Measurements from ENCODE around the gene GPR183. TPM values are rescaled to one million over a fixed set of nuclear protein-coding genes. Genes with fewer than 3 reads are reported as not detected.

GPR183 gene
- total and polyA plus RNA-seq, 2 of the 8 experiments (the other 6 are each of a cell fraction or from before 2014, with no cell fraction given), result not detected

GRCh38 chr13:99344610-99345208, 37.5 kb upstream of the GPR183 start:
- Histone ChIP-seq H2AFZ (ENCODE audit: low read length) (no peak overlapping the region), H4K8ac (ENCODE audit: extremely low read depth, insufficient read depth, low read length) (no peak overlapping the region; the same call in 1 of the 2 replicates), H2BK120ac (replicated peaks; ENCODE audit: low read depth, low read length) (no peak overlapping the region), H3K23me2 (ENCODE audit: low read depth, low read length) (no peaks in the 10 kb centered on the region), H3K56ac (replicated peaks; ENCODE audit: insufficient read length, low read depth, low read length) (no peak overlapping the region), H3K79me2 (ENCODE audit: control insufficient read depth in 1 of 2, insufficient read depth in 2 of 2, low read length in 2 of 2) (no peaks in the 10 kb centered on the region), H2BK5ac (ENCODE audit: low read depth, low read length) (no peak overlapping the region), H3K4me3 (ENCODE audit: extremely low read depth in 1 of 4, insufficient read depth in 2 of 4, low read depth in 3 of 4, low read length in 4 of 4) (no peak overlapping the region), H2BK12ac (ENCODE audit: low read depth, low read length) (no peak overlapping the region), H3K14ac (ENCODE audit: insufficient read length) (no peak overlapping the region), H3K4me1 (replicated peaks in 1 of 4; ENCODE audit: control insufficient read depth in 3 of 4, insufficient read depth in 4 of 4, low read length in 3 of 4) (no peaks in the 10 kb centered on the region), H2AK5ac (ENCODE audit: low read depth, low read length) (no peak overlapping the region), H3K9ac (replicated peaks in 1 of 4; ENCODE audit: extremely low read depth in 1 of 4, low read depth in 3 of 4, low read length in 3 of 4) (no peak overlapping the region), H3K23ac (ENCODE audit: insufficient read length) (no peak overlapping the region), H4K20me1 (replicated peaks in 1 of 2; ENCODE audit: control insufficient read depth in 1 of 2, insufficient read depth in 2 of 2, low read length in 2 of 2) (peaks cover 0 to 6% of the 10 kb centered on the region in 2 experiments), H3K4me2 (ENCODE audit: insufficient read depth in 1 of 2, low read depth in 2 of 2, low read length in 2 of 2) (no peak overlapping the region), H3K36me3 (ENCODE audit: control insufficient read depth in 2 of 4, insufficient read depth in 4 of 4, low read length in 3 of 4) (peaks cover 4 to 24% (median 13%) of the 10 kb centered on the region in 4 experiments; a peak in 7 of 8 replicates), H4K5ac (ENCODE audit: insufficient read length, low read depth, low read length) (no peak overlapping the region), H3K27ac (ENCODE audit: low read depth, low read length) (no peak overlapping the region), H3K27me3 (replicated peaks in 1 of 4; ENCODE audit: control insufficient read depth in 3 of 4, extremely low read depth in 1 of 4, insufficient read depth in 3 of 4, low read length in 3 of 4) (no peaks in the 10 kb centered on the region), H2BK20ac (ENCODE audit: low read length) (no peak overlapping the region), H3K9me3 (ENCODE audit: insufficient read depth in 2 of 2, low read depth in 1 of 2, low read length in 1 of 2) (no peaks in the 10 kb centered on the region), H3K79me1 (ENCODE audit: low read depth, low read length) (no peaks in the 10 kb centered on the region; the same call in 1 of the 2 replicates), H2BK15ac (ENCODE audit: low read length) (no peak overlapping the region), H4K91ac (replicated peaks; ENCODE audit: insufficient read length, low read length) (no peak overlapping the region), H3K4ac (replicated peaks; ENCODE audit: insufficient read length, low read depth, low read length) (no peak overlapping the region), H3K18ac (ENCODE audit: extremely low read depth, low read length) (no peak overlapping the region)
- no peak for FAIRE-seq
- ChIA-PET POLR2A (ENCODE audit: partially characterized antibody) (no interaction called here), CTCF (ENCODE audit: partially characterized antibody) (interaction anchor here (1.2 to 1.7 kb wide), 2 partner anchors 42 to 168 kb away, joined by 6 read pairs; no protein-coding TSS in a partner anchor)
- WGBS, 2 experiments (ENCODE audit: extremely low coverage in 1 of 2, insufficient coverage in 1 of 2, insufficient read length in 1 of 2, insufficient replicate concordance in 2 of 2, low coverage in 1 of 2, low lambda C conversion rate in 2 of 2, missing lambda C conversion rate in 1 of 2), result 90% methylated on average over 6 of the region's 6 CpGs; no CpG with 5 or more reads in 1 of the 2 experiments
- DNase-seq (ENCODE audit: low read depth in 1 of 2, low spot score in 2 of 2), result peak in 1 of 2 experiments; percentile 11
- no peak for TF ChIP-seq SIRT6 (IDR thresholded peaks at IDR 0.05; ENCODE audit: low read length)
- no peak for TF ChIP-seq ASH2L (IDR thresholded peaks at IDR 0.05; ENCODE audit: low read length)
- TF ChIP-seq HDAC6 (IDR thresholded peaks at IDR 0.05; ENCODE audit: low read depth, low read length), result no peak
- TF ChIP-seq EP300 (IDR thresholded peaks at IDR 0.05; ENCODE audit: borderline replicate concordance in 1 of 2, low read depth in 2 of 2, low read length in 2 of 2), result no peak
- no peak for TF ChIP-seq USF2 (IDR thresholded peaks at IDR 0.05; ENCODE audit: low read length)
- TF ChIP-seq TAF1 (IDR thresholded peaks at IDR 0.05; ENCODE audit: low read depth, low read length), result no peak
- no peak for TF ChIP-seq CEBPB (IDR thresholded peaks at IDR 0.05; ENCODE audit: low read depth, low read length)
- TF ChIP-seq KDM5A (IDR thresholded peaks at IDR 0.05; ENCODE audit: low read length), result no peak
- TF ChIP-seq EZH2 (IDR thresholded peaks at IDR 0.05; ENCODE audit: low read depth, low read length, severe bottlenecking), result no peak
- no peak for TF ChIP-seq RXRA (IDR thresholded peaks at IDR 0.05; ENCODE audit: insufficient read depth, low read depth, low read length)
- TF ChIP-seq KDM4A (IDR thresholded peaks at IDR 0.05; ENCODE audit: low read depth, low read length, severe bottlenecking), result no peak
- TF ChIP-seq RBBP5 (IDR thresholded peaks at IDR 0.05; ENCODE audit: borderline replicate concordance, low read depth, low read length), result no peak
